Natural killer cell (primary cell): ENCODE measurements around the gene REV1. TPM values are rescaled to one million over a fixed set of nuclear protein-coding genes. Genes with fewer than 3 reads are reported as not detected.
"Not testable (repeated sequence)": the region's sequence is repeated elsewhere in the genome, so short reads cannot be mapped to it uniquely, and the experiment has no call there.

Experiments
- ATAC-seq, 3 donors: fragments of 150-1000 bp in 2 of 3; fragments of 200-7000 bp in 1 of 3; cut with Tn5 transposase; 1 replicate in 1 of 3; 2 replicates in 2 of 3; pipeline ENCODE4 v1.10.0; 2021; ENCODE audit warnings: mild to moderate bottlenecking in 2 of 3, moderate library complexity in 2 of 3
- DNase-seq, 2 donors: peaks; one replicate each; pipeline versions ENCODE4 v3.0.0 to v3.0.0-alpha.2; 2013 to 2021; ENCODE audit warnings: mixed read lengths in 1 of 2
- H3K27ac ChIP-seq: one replicate; pipeline ENCODE4 v1.5.1; 2013; ENCODE audit warnings: mild to moderate bottlenecking, low read length
- H3K27me3 ChIP-seq: one replicate; pipeline ENCODE4 v1.6.1; 2013; ENCODE audit warnings: low read length; ENCODE audit not compliant: control insufficient read depth, insufficient read depth
- H3K36me3 ChIP-seq: one replicate; pipeline ENCODE4 v1.6.1; 2013; ENCODE audit warnings: low read length; ENCODE audit not compliant: control insufficient read depth, insufficient read depth
- H3K4me1 ChIP-seq: one replicate; pipeline ENCODE4 v1.6.1; 2013; ENCODE audit warnings: low read length; ENCODE audit not compliant: control insufficient read depth, insufficient read depth
- H3K4me3 ChIP-seq: one replicate; pipeline ENCODE4 v1.5.1; 2013; ENCODE audit warnings: low read length
- H3K9me3 ChIP-seq: one replicate; pipeline ENCODE4 v1.6.1; 2013; ENCODE audit warnings: low read length; ENCODE audit not compliant: control insufficient read depth, insufficient read depth
- H3K27ac Mint-ChIP-seq, 2 donors: one replicate each; pipeline ENCODE4 v1.8.0; 2022; ENCODE audit warnings: mild to moderate bottlenecking in 2 of 2, mixed read lengths in 2 of 2, moderate library complexity in 1 of 2
- H3K27me3 Mint-ChIP-seq, 2 donors: one replicate each; pipeline ENCODE4 v1.8.0; 2022; ENCODE audit warnings: low read depth in 2 of 2, mixed read lengths in 2 of 2
- H3K36me3 Mint-ChIP-seq: one replicate; pipeline ENCODE4 v1.8.0; 2022; ENCODE audit warnings: mixed read lengths
- H3K4me1 Mint-ChIP-seq, 2 donors: one replicate each; pipeline ENCODE4 v1.8.0; 2022; ENCODE audit warnings: mixed read lengths in 2 of 2
- H3K4me3 Mint-ChIP-seq: one replicate; pipeline ENCODE4 v1.8.0; 2022; ENCODE audit warnings: mild to moderate bottlenecking, moderate library complexity, mixed read lengths
- H3K9me3 Mint-ChIP-seq, 2 donors: one replicate each; pipeline ENCODE4 v1.8.0; 2022; ENCODE audit warnings: mixed read lengths in 2 of 2
- CTCF ChIP-seq: fragments of 200-600 bp; IDR thresholded peaks from one replicate; pipeline ENCODE4 v1.8.0; 2022; ENCODE audit warnings: antibody characterized with exemption
- WGBS: methylation state at CpG from one replicate; pipeline ENCODE4 v1.1.7; 2013; ENCODE audit warnings: missing lambda C conversion rate; ENCODE audit not compliant: insufficient coverage; 5-methylcytosine and 5-hydroxymethylcytosine counted together
- intact Hi-C: fragments of 100-400 bp; cut with micrococcal nuclease; formaldehyde crosslinking; loops from one replicate; pipeline ENCODE4 v1.14.2; 2022
- total RNA-seq, 4 donors: library from RNA; stranded (reverse); fragments of 120-200 nt in 1 of 4; gene quantifications; one replicate each; pipeline versions ENCODE4 v1.2.3 to v1.2.4, GENCODE V29; 2013 to 2022

REV1 gene
- total RNA-seq, 3 donors from 2014 or later (not counting 1 experiment from before 2014, with no cell fraction given), result 34.7 to 49.1 (median 38.5) TPM

DNA sequence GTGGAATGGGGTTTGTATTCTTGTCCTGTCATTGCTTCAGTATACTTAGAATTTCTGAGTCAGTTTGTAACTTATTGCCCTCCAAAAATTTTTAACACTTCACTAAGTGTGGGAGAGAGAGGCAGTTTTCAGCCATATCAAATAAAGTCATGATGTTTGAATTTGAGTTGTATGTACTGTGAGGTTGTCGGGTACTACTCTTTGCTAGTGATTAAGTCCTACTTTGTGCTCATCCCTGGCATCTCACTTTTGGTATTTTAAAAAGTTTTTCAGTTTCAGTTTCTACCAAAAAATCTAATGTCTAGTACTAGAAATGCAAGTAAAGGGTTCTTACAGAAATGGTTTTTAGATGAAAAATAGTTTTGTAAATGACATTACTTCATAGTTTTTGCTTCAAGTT lies 111.9 kb downstream of the REV1 start:
- Histone ChIP-seq H3K36me3 (peaks cover 71% of the 10 kb centered on the region), H3K9me3 (no peaks in the 10 kb centered on the region), H3K27ac (no peak overlapping the region), H3K4me3 (no peak overlapping the region), H3K27me3 (no peaks in the 10 kb centered on the region), H3K4me1 (no peaks in the 10 kb centered on the region)
- Mint-ChIP-seq H3K4me3 (no peak overlapping the region), H3K36me3 (peaks cover 44% of the 10 kb centered on the region), H3K27ac (no peak overlapping the region), H3K27me3 (no peaks in the 10 kb centered on the region), H3K9me3 (peaks cover 0 to 2% of the 10 kb centered on the region in 2 donors), H3K4me1 (no peaks in the 10 kb centered on the region)
- DNase-seq (no peak), ATAC-seq (no peak)
- 88% methylated on average over 1 of the region's 1 CpG for WGBS
- intact Hi-C loops, result no loop called here
- TF ChIP-seq CTCF, result no peak

DNA sequence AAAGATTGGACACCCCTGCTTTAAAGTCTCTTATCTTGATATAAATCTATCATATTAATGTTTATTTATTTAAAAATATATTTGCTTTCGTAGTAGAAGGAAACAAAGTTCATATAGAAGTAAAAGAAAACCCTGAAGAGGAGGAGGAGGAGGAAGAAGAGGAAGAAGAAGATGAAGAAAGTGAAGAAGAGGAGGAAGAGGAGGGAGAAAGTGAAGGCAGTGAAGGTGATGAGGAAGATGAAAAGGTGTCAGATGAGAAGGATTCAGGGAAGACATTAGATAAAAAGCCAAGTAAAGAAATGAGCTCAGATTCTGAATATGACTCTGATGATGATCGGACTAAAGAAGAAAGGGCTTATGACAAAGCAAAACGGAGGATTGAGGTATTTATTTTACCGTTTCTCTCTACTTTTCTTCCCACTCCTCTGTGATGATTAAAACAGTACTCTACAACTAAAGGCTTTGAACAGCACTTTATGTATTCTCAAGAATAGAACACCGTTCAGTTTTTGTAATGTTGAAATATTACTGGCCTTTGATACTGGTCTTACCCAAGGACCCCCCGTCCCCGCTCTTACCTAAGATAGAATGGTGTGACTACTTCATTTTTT lies 113.5 kb downstream of the REV1 start:
- Histone ChIP-seq H3K9me3 (no peaks in the 10 kb centered on the region), H3K4me1 (no peaks in the 10 kb centered on the region), H3K27me3 (no peaks in the 10 kb centered on the region), H3K27ac (no peak overlapping the region), H3K4me3 (no peak overlapping the region), H3K36me3 (peaks cover 68% of the 10 kb centered on the region)
- WGBS, result 96% methylated on average over 5 of the region's 7 CpGs
- Mint-ChIP-seq H3K9me3 (peaks cover 0 to 2% of the 10 kb centered on the region in 2 donors), H3K4me3 (no peak overlapping the region), H3K36me3 (peaks cover 48% of the 10 kb centered on the region), H3K4me1 (no peaks in the 10 kb centered on the region), H3K27ac (no peak overlapping the region), H3K27me3 (no peaks in the 10 kb centered on the region)
- intact Hi-C loops, result no loop called here
- TF ChIP-seq CTCF, result no peak
- ATAC-seq (no peak), DNase-seq (no peak)

DNA sequence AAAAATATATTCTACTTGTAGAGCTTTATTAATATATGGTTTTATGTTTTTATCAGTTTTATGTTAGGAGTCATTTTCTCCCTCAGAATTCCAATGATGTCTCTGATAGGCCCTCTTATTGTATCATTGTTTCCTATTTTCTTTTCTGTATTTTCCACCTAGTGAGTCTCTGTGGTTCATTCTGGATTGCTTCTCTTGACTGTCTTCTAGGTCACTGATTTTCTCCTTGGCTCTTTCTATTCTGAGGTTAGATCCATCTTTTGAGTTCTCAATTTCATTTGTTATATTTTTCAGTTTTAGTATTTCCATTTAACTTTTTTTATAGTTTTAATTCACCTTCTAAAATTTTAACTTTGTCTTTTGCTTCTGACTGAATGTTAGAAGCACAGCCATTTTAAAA lies 115.1 kb downstream of the REV1 start:
- no peak overlapping the region for H3K4me3 Mint-ChIP-seq
- Histone ChIP-seq H3K4me3 (no peak overlapping the region), H3K9me3 (no peaks in the 10 kb centered on the region), H3K36me3 (peaks cover 59% of the 10 kb centered on the region), H3K27ac (no peak overlapping the region), H3K27me3 (no peaks in the 10 kb centered on the region), H3K4me1 (no peaks in the 10 kb centered on the region)
- H3K4me1 Mint-ChIP-seq, result no peaks in the 10 kb centered on the region
- no peaks in the 10 kb centered on the region for H3K27me3 Mint-ChIP-seq
- intact Hi-C loops, result no loop called here
- peaks cover 0 to 2% of the 10 kb centered on the region in 2 donors for H3K9me3 Mint-ChIP-seq
- peaks cover 36% of the 10 kb centered on the region for H3K36me3 Mint-ChIP-seq
- H3K27ac Mint-ChIP-seq, result no peak overlapping the region
- no peak for TF ChIP-seq CTCF
- no peak for DNase-seq
- ATAC-seq, result no peak

DNA sequence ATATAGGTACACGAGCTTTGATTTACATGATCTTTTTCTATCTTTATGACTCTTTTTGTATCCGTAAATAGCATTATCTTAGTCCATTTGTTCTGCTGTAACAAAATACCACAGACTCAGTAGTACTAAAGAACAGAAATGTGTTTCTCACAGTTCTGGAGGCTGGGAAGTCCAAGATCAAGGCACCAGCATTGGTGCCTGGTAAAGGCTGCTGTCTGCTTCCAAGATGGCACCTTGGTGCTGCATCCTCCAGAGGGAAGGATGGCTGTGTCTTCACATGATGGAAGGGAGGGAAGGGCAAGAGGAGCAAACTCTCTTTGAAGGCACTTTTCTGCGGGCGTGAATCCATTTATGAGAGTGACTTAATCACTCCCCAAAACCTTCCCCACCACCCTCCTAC lies 116.7 kb downstream of the REV1 start:
- peaks cover 0 to 2% of the 10 kb centered on the region in 2 donors for H3K9me3 Mint-ChIP-seq
- H3K27ac ChIP-seq, result no peak overlapping the region
- H3K36me3 ChIP-seq, result peaks cover 61% of the 10 kb centered on the region
- DNase-seq (no peak), ATAC-seq (no peak)
- no peaks in the 10 kb centered on the region for H3K9me3 ChIP-seq
- no peaks in the 10 kb centered on the region for H3K4me1 Mint-ChIP-seq
- no peak overlapping the region for H3K27ac Mint-ChIP-seq
- H3K36me3 Mint-ChIP-seq, result peaks cover 30% of the 10 kb centered on the region
- no peaks in the 10 kb centered on the region for H3K27me3 Mint-ChIP-seq
- no peak overlapping the region for H3K4me3 ChIP-seq
- WGBS, result 100% methylated on average over 2 of the region's 4 CpGs
- TF ChIP-seq CTCF, result no peak
- H3K4me3 Mint-ChIP-seq, result no peak overlapping the region
- no peaks in the 10 kb centered on the region for H3K27me3 ChIP-seq
- intact Hi-C loops, result no loop called here
- H3K4me1 ChIP-seq, result no peaks in the 10 kb centered on the region

GRCh38 chr2:99368854-99369253 lies 121.0 kb downstream of the REV1 start:
- H3K4me3 ChIP-seq, H3K9me3 ChIP-seq, H3K9me3 Mint-ChIP-seq, H3K27me3 Mint-ChIP-seq, H3K4me1 Mint-ChIP-seq, H3K4me1 ChIP-seq, H3K27ac ChIP-seq, DNase-seq, H3K27me3 ChIP-seq, H3K4me3 Mint-ChIP-seq, H3K27ac Mint-ChIP-seq, intact Hi-C loops, ATAC-seq: not testable (repeated sequence)
- H3K36me3 ChIP-seq, result peaks cover 77% of the 10 kb centered on the region
- WGBS, result 100% methylated on average over 5 of the region's 5 CpGs
- H3K36me3 Mint-ChIP-seq, result peaks cover 14% of the 10 kb centered on the region
